Measurements from ENCODE around the gene ATG16L1. TPM values are rescaled to one million over a fixed set of nuclear protein-coding genes. Genes with fewer than 3 reads are reported as not detected.
"Not testable (repeated sequence)": the region's sequence is repeated elsewhere in the genome, so short reads cannot be mapped to it uniquely, and the experiment has no call there.

Gene ATG16L1
- total RNA-seq, 1 donor from 2014 or later, result 54.1 TPM

- TF ChIP-seq, protein P1, sequence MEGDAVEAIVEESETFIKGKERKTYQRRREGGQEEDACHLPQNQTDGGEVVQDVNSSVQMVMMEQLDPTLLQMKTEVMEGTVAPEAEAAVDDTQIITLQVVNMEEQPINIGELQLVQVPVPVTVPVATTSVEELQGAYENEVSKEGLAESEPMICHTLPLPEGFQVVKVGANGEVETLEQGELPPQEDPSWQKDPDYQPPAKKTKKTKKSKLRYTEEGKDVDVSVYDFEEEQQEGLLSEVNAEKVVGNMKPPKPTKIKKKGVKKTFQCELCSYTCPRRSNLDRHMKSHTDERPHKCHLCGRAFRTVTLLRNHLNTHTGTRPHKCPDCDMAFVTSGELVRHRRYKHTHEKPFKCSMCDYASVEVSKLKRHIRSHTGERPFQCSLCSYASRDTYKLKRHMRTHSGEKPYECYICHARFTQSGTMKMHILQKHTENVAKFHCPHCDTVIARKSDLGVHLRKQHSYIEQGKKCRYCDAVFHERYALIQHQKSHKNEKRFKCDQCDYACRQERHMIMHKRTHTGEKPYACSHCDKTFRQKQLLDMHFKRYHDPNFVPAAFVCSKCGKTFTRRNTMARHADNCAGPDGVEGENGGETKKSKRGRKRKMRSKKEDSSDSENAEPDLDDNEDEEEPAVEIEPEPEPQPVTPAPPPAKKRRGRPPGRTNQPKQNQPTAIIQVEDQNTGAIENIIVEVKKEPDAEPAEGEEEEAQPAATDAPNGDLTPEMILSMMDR (IDR thresholded peaks at IDR 0.05; ENCODE audit: insufficient read depth, low read length, poor library complexity, severe bottlenecking), result no peak
- Histone ChIP-seq H3K36me3 (ENCODE audit: control insufficient read depth, insufficient read depth, low read length) (no peaks in the 10 kb centered on the region), H3K4me3 (ENCODE audit: low read depth, low read length) (no peak overlapping the region), H3K27me3 (ENCODE audit: control insufficient read depth, insufficient read depth, low read length) (peaks cover 6% of the 10 kb centered on the region)
- no peak for DNase-seq (ENCODE audit: low read depth)
These were observed 80.1 kb downstream of the ATG16L1 start for GRCh38 chr2:233331536-233331935.

- Histone ChIP-seq H3K36me3 (ENCODE audit: control insufficient read depth, insufficient read depth, low read length) (no peaks in the 10 kb centered on the region), H3K27me3 (ENCODE audit: control insufficient read depth, insufficient read depth, low read length) (peaks cover 6% of the 10 kb centered on the region), H3K4me3 (ENCODE audit: low read depth, low read length) (no peak overlapping the region)
- TF ChIP-seq, protein P1 (IDR thresholded peaks at IDR 0.05; ENCODE audit: insufficient read depth, low read length, poor library complexity, severe bottlenecking), result no peak
- no peak for DNase-seq (ENCODE audit: low read depth)
These were observed 80.7 kb downstream of the ATG16L1 start for GRCh38 chr2:233332125-233332524.

- H3K27me3 ChIP-seq (ENCODE audit: control insufficient read depth, insufficient read depth, low read length), result peaks cover 6% of the 10 kb centered on the region
- DNase-seq (ENCODE audit: low read depth), result no peak
- no peak overlapping the region for H3K4me3 ChIP-seq (ENCODE audit: low read depth, low read length)
- H3K36me3 ChIP-seq (ENCODE audit: control insufficient read depth, insufficient read depth, low read length), result no peaks in the 10 kb centered on the region
- TF ChIP-seq, protein P1 (IDR thresholded peaks at IDR 0.05; ENCODE audit: insufficient read depth, low read length, poor library complexity, severe bottlenecking), result no peak
These were observed 83.4 kb downstream of the ATG16L1 start for GRCh38 chr2:233334915-233335314.

DNA sequence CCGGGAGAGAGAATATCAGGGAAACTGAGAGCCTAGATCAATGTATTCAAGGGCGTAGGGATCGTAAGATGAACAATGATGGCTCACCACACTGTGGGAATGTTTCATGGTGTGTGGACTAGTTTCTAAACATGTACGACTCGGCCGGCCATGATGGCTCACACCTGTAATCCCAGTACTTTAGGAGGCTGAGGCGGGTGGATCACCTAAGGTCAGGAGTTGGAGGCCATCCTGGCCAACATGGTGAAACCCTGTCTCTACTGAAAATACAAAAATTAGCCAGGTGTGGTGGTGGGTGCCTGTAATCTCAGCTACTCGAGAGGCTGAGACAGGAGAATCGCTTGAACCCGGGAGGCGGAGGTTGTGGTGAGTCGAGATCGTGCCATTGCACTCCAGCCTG, 84.6 kb downstream of the ATG16L1 start:
- DNase-seq (ENCODE audit: low read depth); H3K4me3 ChIP-seq (ENCODE audit: low read depth, low read length); H3K27me3 ChIP-seq (ENCODE audit: control insufficient read depth, insufficient read depth, low read length); H3K36me3 ChIP-seq (ENCODE audit: control insufficient read depth, insufficient read depth, low read length): not testable (repeated sequence)

GRCh38 chr2:233336541-233336940, 85.1 kb downstream of the ATG16L1 start:
- H3K4me3 ChIP-seq (ENCODE audit: low read depth, low read length), result no peak overlapping the region
- no peaks in the 10 kb centered on the region for H3K36me3 ChIP-seq (ENCODE audit: control insufficient read depth, insufficient read depth, low read length)
- no peak for DNase-seq (ENCODE audit: low read depth)
- TF ChIP-seq, protein P1 (IDR thresholded peaks at IDR 0.05; ENCODE audit: insufficient read depth, low read length, poor library complexity, severe bottlenecking), result no peak
- peaks cover 6% of the 10 kb centered on the region for H3K27me3 ChIP-seq (ENCODE audit: control insufficient read depth, insufficient read depth, low read length)

DNA sequence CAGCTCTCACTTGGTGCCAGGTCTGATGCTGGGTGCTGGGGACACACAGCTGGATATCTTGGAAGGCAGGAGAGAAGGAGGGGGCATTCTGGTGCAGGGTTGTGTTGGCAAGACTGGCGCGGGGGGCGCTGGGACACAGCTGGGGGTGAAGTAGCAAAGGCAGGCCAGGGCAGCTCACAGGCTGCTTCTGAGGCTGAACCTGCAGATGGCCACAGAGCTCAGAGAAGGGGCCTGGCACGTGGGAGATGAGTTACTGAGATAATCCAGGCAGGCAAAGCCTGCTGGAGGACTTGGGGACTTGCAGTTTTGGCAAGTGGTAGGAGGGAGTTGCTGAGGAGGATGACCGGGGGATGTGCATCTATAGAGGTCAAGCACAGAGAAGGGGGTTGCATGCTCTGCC, 86.6 kb downstream of the ATG16L1 start:
- H3K36me3 ChIP-seq (ENCODE audit: control insufficient read depth, insufficient read depth, low read length), result no peaks in the 10 kb centered on the region
- no peak for DNase-seq (ENCODE audit: low read depth)
- H3K27me3 ChIP-seq (ENCODE audit: control insufficient read depth, insufficient read depth, low read length), result peaks cover 6% of the 10 kb centered on the region
- TF ChIP-seq, protein P1 (IDR thresholded peaks at IDR 0.05; ENCODE audit: insufficient read depth, low read length, poor library complexity, severe bottlenecking), result no peak
- no peak overlapping the region for H3K4me3 ChIP-seq (ENCODE audit: low read depth, low read length)
